ENCODE data around the gene DDX46.
"Not testable (repeated sequence)": the region's sequence is repeated elsewhere in the genome, so short reads cannot be mapped to it uniquely, and the experiment has no call there.

The DDX46 gene

DNA sequence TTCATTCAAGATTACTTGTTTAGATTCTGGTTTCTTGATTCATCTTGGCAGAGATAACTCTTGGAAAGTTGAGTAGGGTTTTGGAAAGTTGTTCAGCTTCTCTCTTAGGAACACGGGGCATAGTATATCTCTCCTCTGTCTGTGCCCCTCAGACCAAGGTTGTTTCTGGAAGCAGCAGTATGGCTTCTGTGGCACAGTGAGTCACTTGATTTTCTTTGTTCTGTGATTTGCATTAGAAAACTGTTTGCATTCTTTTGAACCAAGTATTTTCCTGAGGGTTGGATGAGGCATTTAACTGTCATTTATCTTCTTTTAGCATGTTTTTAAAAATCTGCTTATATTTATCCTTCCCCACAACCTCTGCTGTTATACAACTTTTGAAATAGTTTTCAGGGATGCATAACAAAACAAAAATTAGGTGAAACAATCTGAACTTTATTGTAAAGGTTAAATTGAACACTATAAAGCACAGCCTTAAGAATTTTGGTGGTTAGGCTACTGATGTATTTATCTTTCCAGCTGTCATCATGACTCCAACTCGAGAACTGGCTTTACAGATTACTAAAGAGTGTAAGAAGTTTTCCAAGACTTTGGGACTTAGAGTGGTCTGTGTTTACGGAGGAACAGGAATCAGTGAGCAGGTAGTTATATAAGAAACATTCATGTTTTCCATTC lies 26.5 kb downstream of the DDX46 start:
- FAIRE-seq (no peak), DNase-seq (ENCODE audit: low spot score) (no peak)

DNA sequence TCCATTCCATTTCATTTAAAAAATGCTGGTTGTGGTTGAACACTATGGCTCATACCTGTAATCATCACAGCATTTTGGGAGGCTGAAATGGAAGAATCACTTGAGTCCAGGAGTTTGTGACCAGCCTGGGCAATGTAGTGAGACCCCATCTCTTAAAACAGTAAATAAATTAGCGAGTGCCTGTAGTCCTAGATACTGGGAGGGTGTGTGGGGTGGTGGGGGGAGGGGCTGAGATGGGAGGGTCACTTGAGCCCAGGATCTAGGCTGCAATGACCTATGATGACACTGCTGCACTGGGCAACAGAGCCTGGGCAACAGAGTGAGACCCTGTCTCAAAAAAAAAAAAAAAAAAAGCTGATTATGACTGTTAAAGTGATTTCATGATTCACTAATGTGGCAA lies 29.1 kb downstream of the DDX46 start:
- FAIRE-seq (no peak), DNase-seq (ENCODE audit: low spot score) (no peak)

DNA sequence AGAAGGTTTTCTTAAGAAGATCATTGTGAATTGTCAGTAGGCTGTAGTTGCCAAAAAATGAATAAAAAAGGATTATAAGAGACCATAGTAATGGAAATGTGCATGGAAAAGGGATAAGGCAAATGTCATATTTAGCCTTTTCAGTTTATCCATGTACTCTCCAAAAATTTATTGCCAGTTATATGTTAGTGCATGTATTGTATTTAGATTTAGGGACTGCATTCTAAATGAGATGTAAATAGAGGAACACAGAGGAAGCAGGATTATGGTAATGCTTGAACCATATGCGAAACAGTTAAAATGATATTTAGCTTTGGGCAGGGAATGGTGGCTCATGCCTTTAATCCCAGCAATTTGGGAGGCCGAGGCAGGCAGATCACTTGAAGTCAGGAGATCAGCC lies 33.0 kb downstream of the DDX46 start:
- DNase-seq (ENCODE audit: low spot score) (no peak), FAIRE-seq (no peak)

DNA sequence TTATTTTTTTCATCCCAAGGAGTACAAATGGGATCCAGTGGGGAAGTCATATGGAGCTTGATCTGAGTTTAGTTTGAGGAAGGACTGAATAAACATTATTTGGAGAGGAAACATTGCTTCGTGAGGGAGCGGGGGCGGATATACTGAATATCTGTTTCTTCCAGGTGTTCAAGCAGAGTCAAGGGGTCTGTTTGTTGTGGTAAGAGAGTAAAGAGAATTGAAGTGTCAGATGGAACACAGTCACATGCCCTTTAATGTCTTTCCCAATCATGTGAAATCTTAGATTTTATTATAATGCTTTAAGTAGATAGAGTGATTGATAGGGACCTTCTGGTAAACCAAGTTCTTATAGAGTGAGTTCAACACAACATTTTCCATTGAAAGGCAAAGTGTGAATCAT lies 33.7 kb downstream of the DDX46 start:
- DNase-seq (ENCODE audit: low spot score) (no peak), FAIRE-seq (no peak)

DNA sequence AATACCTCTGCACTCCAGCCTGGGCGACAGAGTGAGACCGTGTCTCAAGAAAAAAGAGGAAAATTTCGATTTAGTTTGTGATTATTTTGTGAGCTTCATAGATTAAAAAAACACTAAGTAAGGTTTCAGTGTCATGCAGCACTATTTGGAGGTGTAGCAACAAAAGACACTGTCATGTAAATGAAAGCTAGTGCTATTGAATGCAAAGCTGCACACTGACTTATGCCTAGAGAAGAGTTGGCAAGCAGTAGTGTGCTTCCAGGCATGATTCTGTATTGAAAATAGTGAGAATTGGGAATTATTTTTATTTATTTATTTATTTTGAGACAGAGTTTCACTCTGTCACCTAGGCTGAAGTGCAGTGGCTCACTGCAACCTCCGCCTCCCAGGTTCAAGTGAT lies 34.5 kb downstream of the DDX46 start:
- DNase-seq (ENCODE audit: low spot score) (no peak), FAIRE-seq (no peak)

DNA sequence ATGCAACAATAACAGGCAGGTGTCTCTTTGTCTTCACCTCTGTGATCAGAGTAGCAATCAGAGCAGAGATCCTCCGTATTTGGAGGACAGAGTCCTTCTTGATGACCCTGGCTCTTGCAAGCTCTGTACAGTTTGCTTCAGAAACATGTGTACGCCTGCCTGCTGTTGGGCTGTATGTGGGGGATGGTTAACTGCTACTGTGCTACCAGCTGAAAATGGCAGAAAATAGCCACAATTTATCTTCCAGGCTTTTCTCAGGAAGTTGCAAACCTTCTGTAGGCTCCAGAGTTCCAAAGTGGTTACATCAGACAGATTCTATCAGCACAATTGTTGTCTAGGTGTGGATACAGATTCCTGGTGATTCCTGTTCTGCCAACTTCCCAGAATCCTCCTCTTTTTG lies 35.5 kb downstream of the DDX46 start:
- no peak for DNase-seq (ENCODE audit: low spot score)
- no peak for FAIRE-seq

DNA sequence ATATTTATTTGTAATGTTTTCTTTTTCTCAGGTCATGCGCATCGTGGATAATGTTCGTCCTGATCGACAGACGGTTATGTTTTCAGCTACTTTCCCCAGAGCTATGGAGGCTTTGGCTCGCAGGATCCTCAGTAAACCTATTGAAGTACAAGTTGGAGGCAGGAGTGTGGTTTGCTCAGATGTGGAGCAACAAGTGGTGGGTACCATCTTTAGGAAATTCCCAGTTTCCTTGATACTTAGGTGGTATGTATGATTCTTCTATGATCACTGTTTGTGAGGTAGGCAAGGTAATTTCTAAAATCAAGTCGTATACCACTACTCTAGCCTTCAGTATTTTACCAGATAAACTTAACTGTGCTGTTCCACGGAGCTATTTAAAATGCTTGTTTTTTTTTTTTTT lies 36.2 kb downstream of the DDX46 start:
- DNase-seq (ENCODE audit: low spot score) = no peak
- no peak for FAIRE-seq

DNA sequence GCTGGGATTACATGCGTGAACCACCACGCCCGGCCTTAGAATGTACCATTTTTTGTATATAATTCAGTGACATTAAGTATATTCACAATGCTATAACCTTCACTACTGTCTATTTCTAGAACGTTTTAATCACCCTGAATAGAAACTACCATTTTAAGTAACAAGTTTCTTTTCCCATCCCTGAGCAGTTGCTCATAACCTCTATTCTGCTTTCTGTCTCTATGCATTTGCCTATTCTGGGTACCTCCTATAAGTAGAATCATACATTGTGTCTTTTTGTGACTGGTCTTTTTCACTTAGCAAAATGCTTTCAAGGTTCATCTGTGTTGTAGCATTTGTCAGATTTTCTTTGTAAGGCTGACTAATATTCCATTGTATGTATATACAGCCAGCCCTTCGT lies 39.9 kb downstream of the DDX46 start:
- no peak for DNase-seq (ENCODE audit: low spot score)
- no peak for FAIRE-seq

DNA sequence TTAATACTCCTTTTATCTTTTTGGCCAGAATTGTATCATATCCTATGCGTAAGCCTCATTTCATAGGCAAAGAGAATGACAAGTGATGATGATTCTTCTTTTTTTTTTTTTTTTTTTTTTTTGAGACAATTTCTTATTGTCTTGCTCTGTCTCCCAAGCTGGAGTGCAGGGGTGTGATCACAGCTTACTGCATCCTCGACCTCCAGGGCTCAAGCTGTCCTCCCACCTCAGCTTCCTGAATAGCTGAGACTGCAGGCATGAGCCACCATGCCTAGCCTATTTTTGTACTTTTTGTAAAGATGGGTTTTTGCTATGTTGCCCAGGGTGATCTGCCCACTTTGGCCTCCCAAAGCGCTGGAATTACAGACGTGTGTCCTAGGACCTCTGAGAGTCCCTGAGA lies 45.2 kb downstream of the DDX46 start:
- DNase-seq (ENCODE audit: low spot score) (no peak), FAIRE-seq (no peak)

DNA sequence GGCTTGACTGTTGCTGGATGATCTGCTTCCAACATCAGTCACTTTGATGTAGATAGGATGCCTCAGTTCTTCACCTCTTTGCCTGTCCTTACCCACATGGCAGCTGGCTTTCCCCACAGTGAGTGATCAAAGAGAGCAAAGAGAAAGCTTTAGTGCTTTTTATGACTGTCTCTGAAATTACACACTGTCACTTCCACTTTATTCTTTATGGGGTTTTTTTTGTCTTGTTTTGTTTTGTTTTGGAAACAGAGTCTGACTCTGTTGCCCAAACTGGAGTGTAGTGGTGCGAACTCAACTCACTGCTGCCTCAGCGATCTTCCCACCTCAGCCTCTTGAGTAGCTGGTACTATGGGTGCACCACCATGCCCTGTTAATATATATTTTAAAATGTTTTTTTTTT lies 54.8 kb downstream of the DDX46 start:
- DNase-seq (ENCODE audit: low spot score) (no peak), FAIRE-seq (no peak)

DNA sequence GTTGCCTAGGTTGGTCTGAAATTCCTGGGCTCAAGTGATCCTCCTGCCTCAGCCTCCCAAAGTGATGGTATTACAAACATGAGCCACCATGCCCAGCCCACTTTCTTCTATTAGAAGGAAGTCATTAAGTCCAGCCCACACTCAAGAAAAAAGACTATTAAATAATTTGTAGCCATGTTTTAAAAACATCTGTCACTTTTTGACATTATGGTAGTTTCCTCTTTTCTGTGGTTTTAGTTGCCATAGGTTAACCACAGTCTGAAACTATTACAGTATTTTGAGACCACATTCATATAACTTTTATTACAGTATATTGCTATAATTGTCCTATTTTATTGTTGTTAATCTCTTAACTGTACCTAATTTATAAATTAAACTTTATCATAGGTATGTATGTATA lies 55.2 kb downstream of the DDX46 start:
- DNase-seq (ENCODE audit: low spot score) = no peak
- FAIRE-seq = no peak

DNA sequence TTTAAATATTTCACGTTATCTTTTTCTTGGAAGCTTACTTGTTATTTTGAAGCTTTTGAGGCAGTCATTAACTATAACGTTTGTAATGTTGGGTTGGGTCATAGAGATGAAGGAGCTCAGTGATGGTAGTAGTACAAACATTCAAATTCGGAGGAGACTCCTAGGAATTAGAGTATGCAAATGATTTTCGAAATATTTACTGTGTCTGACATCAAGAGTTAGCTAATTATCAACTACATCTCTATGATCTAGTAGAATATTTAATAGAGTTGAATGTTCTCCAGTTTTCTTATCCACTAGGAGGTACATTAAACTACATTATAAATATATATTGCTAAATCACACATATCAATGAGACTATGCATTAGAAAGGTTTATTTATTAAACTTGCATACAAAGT lies 58.4 kb downstream of the DDX46 start:
- no peak for DNase-seq (ENCODE audit: low spot score)
- no peak for FAIRE-seq

DNA sequence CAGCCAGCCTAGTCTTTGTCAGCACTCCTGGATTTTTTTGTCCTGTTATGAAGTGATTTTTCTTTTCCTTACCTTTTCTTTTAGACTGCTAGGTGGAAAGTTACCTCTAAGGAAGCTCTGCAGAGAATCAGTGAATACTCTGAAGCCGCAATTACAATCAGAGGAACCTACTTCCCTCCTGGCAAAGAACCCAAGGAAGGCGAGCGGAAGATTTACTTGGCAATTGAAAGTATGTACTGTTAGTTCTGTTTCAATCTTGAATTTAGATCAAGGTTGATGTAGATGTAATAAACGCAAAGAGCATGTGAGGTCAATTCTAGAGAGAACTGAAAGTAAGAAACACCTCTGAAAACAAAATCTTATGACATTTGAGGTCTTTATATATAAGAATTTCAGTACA lies 60.2 kb downstream of the DDX46 start:
- FAIRE-seq = no peak
- DNase-seq (ENCODE audit: low spot score) = no peak

DNA sequence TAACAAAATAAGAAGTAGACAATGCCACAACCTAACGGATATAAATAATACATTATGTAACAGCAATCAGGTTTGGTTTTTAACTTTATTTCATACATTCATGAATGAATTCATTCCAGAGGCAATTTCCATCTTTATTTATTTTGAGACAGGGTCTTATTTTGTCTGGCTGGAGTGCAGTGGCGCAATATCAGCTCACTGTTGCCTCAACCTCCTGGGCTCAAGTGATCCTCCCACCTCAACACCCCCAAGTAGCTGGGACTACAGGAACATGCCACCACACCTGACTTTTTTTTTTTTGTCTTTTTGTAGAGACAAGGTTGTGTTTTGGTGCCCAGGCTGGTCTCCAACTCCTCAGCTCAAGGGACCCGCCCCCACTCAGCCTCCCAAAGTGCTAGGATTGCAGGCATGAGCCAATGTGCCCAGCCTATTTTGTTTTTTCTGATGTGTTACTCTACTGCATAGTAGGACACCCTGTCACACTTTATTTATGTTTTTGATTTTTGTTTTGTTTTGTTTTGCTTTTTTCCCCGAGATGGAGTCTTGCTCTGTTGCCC lies 60.9 kb downstream of the DDX46 start:
- no peak for FAIRE-seq
- no peak for DNase-seq (ENCODE audit: low spot score)

DNA sequence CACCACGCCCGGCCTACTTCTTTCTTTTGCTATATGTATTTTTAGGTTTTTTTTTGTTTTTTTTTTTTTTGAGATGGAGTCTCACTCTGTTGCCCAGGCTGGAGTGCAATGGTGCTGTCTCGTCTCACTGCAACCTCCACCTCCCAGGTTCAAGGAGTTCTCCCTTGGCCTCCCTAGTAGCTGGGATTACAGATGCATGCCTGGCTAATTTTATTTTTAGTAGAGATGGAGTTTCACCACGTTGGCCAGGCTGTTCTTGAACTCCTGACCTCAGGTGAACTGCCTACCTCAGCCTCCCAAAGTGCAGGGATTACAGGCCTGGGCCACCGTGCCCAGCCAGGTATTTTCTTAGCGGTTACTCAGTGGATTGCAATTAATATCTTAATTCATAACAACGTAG lies 63.3 kb downstream of the DDX46 start:
- DNase-seq (ENCODE audit: low spot score) (no peak), FAIRE-seq (no peak)

DNA sequence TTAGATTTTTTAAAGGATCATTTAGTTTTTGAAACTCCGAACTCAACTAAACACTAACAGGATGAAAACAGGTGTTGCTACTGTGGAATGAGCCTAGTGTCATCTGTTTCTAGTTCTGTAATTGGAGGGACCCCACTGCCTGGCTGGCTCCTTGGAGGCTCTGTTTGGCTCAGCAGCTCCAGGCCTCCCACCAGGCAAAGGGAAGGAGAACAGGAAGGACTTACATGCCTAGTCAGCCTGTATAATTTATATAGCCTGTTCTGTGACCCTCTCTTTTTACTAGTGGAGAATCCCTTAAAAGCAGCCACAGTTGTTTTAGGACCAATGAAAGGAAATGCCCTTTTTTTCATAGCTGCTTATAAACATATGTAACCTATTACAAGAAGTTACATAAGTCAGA lies 66.1 kb downstream of the DDX46 start:
- DNase-seq (ENCODE audit: low spot score) (no peak), FAIRE-seq (no peak)

DNA sequence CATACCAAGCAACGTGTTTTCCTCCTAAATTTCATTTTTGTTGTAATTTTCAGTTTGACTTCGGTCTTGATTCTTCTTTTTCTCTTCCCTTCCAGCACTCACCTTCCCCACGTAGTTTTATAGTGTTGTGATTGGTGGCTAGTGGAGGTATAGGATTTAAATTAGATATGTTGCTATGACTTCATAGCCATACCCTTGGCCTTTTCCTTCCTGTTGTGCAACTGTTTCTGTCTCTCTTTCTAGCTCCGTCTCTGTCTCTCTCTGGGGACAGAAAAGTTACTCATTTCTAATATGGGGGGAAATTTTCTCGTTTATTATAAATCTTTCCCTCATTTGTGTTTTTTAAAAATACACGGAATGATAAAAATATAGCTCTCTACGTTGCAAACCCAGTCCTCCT lies 66.6 kb downstream of the DDX46 start:
- no peak for FAIRE-seq
- DNase-seq (ENCODE audit: low spot score) = no peak

DNA sequence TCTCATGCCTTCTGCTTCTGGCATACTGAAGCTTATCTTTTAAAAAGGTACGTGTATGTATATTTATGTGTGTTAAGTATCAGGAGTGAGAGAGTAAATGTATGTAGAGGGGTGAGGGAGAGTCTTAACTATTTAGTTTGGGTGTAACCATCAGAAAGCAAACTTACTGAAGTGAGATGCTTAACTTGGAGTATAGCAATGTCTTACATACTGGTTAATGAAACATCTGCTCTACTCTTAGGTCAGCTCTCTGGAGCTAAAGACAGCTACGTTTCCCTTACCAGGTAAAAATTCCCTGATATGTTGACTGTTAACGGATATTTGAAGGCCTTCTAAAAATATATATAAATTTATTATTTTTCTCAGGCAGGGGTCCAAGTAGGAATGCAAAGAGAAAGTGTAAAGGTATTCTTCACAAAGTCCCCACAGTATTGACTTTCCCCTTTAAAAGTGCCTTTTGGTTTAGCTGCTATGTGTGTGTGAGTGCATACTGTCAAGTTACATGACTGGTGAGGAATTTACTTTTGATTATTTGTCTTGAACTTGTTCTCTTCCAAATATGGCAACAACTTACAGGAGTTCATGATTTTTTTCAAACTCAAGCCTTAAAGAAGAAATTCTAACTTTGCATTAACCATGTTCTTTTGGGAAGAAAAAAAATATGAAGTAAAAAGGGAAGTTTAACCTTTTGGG lies 74.9 kb downstream of the DDX46 start:
- DNase-seq (ENCODE audit: low spot score) (no peak), FAIRE-seq (no peak)

DNA sequence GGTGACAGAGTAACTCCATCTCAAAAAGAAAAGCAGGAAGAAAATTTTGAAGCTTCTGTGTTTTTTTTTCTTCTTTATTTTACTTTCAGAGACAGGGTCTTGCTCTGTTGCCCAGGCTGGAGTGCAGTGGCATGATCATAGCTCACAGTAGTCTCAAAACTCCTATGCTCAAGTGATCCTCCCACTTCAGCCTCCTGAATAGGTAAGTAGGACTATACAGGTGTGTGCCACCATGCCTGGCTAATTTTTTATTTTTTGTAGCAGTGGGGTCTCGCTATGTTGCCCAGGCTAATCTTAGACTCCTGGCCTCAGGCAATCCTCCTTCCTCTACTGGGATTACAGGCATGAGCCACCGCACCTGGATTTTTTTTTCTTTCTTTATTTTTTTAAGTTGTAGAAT lies 77.0 kb downstream of the DDX46 start:
- FAIRE-seq = no peak

DNA sequence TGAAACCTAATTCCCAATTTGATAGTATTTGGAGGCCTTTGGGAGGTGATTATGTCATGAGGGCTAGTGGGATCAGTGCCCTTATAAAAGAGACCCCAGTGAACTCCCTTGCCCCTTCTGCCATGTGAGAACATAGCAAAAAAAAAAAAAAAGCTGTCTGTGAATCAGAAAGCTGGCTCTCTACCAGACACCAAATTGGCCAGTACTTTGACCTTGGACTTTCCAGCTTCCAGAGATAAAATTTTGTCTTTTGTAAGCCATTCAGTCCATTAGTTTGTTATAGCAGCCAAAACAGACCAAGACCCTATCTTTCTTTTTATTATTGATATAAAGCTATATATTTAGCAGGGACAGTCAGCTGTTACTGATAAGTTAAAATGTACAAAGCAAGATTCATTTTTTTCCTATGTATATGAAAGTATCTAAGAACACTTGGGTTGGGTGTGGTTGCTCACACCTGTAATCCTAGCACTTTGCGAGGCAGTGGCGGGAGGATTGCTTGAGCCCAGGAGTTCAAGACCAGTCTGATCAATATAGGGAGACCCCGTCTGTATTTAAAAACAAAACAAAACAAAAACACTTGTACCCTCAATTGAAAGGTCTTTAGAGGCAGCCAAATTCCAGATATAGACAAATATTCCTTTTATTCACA lies 79.1 kb downstream of the DDX46 start:
- FAIRE-seq (no peak), DNase-seq (ENCODE audit: low spot score) (no peak)

More for the DNA sequence above, 77.0 kb downstream of the DDX46 start:
- DNase-seq (ENCODE audit: low spot score) = no peak

DNA sequence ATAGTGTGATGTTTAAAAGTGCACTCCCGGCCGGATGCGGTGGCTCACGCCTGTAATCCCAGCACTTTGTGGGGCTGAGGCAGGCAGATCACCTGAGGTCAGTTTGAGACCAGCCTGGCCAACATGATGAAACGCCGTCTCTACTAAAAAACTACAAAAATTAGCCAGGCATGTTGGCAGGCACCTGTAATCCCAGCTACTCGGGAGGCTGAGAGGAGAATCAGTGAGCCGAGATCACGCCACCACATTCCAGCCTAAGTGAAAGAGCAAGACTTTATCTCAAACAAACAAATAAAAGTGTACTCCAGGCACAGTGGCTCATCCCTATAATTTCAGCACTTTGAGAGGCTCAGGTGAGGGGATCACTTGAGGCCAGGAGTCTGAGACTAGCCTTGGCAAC lies 79.8 kb downstream of the DDX46 start:
- not testable (repeated sequence) for DNase-seq (ENCODE audit: low spot score); FAIRE-seq

DNA sequence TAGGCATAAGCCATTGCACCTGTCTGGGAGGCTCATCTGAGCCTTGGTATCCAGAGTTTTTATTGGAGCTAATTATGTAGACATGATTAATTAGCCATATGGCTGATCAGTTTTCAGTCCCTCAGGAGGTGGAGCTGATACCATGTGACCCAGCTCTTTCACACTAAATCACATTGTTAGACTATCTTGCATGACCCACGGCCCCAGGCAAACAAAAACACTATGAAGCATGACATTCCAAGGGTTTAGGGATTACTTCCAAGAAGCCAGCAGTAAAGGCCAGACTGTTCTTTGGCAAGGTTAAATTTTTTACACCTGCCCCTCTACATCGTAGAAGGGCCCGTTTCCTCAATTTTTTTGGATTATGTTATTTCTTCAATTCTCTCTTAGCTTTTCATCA lies 82.2 kb downstream of the DDX46 start:
- DNase-seq (ENCODE audit: low spot score) (no peak), FAIRE-seq (no peak)

DNA sequence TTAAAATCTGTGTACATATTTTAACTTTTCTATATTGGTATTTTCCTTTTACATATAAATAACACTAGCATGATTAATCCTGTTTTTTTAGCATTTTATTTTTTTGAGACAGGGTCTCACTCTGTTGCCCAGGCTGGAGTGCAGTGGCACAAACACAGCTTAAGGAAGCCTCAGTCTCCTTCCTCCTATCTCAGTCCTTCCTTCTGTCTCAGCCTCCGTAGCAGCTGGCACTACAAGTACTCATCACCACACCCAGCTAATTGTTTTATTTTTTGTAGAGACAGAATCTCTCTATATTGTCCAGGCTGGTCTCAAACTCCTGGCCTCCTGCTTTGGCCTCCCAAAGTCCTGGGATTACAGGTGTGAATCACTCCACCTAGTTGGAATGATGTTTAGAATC lies 85.7 kb downstream of the DDX46 start:
- DNase-seq (ENCODE audit: low spot score) (no peak), FAIRE-seq (no peak)

Data from RCC 7860 (cell line).